Kidney epithelial cell (primary cell): ENCODE measurements around the gene RAB10. TPM values are rescaled to one million over a fixed set of nuclear protein-coding genes. Genes with fewer than 3 reads are reported as not detected.
"Not testable (repeated sequence)": the region's sequence is repeated elsewhere in the genome, so short reads cannot be mapped to it uniquely, and the experiment has no call there.

Experiments used
- DNase-seq: peaks from one replicate; pipeline ENCODE4 v3.0.0-alpha.2; 2010; ENCODE audit warnings: low read depth
- H3K27me3 ChIP-seq: 2 replicates; pipeline ENCODE4 v1.6.0; 2011; ENCODE audit warnings: low read length; ENCODE audit not compliant: control insufficient read depth, insufficient read depth
- H3K36me3 ChIP-seq: 2 replicates; pipeline ENCODE4 v1.5.1; 2011; ENCODE audit warnings: low read length; ENCODE audit not compliant: control insufficient read depth, insufficient read depth
- H3K4me3 ChIP-seq: 2 replicates; pipeline ENCODE4 v1.5.1; 2011; ENCODE audit warnings: low read depth, mild to moderate bottlenecking, control low read depth, low read length
- total RNA-seq: library from RNA; depleted of rRNA; stranded (reverse); fragments of >200 nt; gene quantifications from 2 replicates; pipeline ENCODE4 v1.2.3, GENCODE V29; 2015
- TF ChIP-seq, protein P1 (sequence below): IDR thresholded peaks from 2 replicates; pipeline ENCODE4 v1.5.1; 2011; ENCODE audit warnings: mild to moderate bottlenecking, moderate library complexity, low read length, control low read depth, inconsistent platforms; ENCODE audit not compliant: insufficient read depth, poor library complexity, severe bottlenecking

Gene RAB10
- total RNA-seq, 1 donor from 2014 or later, result 201 TPM

DNA sequence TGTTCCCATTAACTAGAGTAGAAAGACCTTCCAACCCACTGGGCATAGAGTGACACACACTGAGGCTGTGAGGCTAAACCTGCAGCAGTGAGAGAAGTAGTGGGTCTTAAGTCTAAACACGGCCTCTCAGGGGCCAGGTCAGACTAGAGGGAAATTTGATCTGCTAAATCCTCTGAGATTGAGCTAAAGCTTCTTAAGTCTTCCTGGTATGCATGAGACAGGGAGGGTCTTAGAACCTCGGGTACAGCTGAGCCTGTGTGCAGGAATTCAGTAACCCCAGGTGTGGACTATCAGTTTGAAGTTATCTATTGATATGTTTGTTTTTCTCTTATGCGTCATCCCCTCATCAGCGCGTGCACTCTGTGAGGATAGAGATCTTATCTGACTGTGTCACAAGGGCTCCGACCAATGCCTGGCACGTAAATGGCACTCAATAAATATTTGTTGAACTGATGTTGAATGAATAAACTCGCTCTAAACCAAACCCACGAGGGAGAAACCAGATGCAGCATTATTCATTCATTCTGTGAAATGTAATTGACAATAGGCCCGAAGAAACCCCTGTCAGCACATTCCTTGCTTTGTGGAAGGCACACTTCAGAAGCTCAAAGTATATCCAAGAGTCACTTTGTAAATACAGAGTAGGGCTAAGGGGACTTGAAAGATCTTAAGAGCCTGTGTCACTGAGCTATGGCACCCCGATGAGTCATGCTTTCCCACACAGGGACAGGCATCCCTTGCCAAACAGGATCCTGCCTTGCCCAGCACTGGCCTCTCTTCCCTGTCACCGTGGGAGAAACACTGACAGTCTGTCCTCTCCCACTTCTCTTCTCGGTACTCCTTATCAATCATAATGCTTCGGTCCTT, 21.7 kb upstream of the RAB10 start:
- TF ChIP-seq, protein P1, sequence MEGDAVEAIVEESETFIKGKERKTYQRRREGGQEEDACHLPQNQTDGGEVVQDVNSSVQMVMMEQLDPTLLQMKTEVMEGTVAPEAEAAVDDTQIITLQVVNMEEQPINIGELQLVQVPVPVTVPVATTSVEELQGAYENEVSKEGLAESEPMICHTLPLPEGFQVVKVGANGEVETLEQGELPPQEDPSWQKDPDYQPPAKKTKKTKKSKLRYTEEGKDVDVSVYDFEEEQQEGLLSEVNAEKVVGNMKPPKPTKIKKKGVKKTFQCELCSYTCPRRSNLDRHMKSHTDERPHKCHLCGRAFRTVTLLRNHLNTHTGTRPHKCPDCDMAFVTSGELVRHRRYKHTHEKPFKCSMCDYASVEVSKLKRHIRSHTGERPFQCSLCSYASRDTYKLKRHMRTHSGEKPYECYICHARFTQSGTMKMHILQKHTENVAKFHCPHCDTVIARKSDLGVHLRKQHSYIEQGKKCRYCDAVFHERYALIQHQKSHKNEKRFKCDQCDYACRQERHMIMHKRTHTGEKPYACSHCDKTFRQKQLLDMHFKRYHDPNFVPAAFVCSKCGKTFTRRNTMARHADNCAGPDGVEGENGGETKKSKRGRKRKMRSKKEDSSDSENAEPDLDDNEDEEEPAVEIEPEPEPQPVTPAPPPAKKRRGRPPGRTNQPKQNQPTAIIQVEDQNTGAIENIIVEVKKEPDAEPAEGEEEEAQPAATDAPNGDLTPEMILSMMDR, result no peak
- Histone ChIP-seq H3K4me3 (no peak overlapping the region), H3K27me3 (no peaks in the 10 kb centered on the region), H3K36me3 (no peaks in the 10 kb centered on the region)
- no peak for DNase-seq

- no peak for DNase-seq
- Histone ChIP-seq H3K4me3 (no peak overlapping the region), H3K36me3 (no peaks in the 10 kb centered on the region), H3K27me3 (no peaks in the 10 kb centered on the region)
- TF ChIP-seq, protein P1, result no peak
Observed at GRCh38 chr2:26013668-26014067, 20.2 kb upstream of the RAB10 start.

- DNase-seq, result no peak
- TF ChIP-seq, protein P1, result no peak
- no peak overlapping the region for H3K4me3 ChIP-seq
- no peaks in the 10 kb centered on the region for H3K27me3 ChIP-seq
- no peaks in the 10 kb centered on the region for H3K36me3 ChIP-seq
Observed at GRCh38 chr2:26016012-26016705, 17.7 kb upstream of the RAB10 start.

DNA sequence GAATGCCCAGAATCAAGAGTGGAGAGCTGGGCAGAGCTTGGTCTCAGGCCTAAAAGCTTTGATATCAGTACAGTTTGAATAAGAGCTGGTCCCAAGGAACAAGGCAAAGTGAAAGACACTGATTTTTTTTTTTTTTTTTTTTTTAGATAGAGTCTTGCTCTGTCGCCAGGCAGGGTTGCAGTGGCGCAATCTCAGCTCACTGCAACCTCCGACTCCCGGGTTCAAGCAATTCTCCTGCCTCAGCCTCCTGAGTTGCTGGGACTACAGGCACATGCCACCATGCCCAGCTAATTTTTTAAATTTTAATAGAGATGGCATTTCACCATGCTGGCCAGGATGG, 17.2 kb upstream of the RAB10 start:
- H3K27me3 ChIP-seq, H3K4me3 ChIP-seq, H3K36me3 ChIP-seq, DNase-seq: not testable (repeated sequence)

GRCh38 chr2:26017464-26018183, 16.3 kb upstream of the RAB10 start:
- TF ChIP-seq, protein P1, result no peak
- no peak for DNase-seq
- Histone ChIP-seq H3K36me3 (no peaks in the 10 kb centered on the region), H3K4me3 (no peak overlapping the region), H3K27me3 (no peaks in the 10 kb centered on the region)

- Histone ChIP-seq H3K27me3 (no peaks in the 10 kb centered on the region), H3K4me3 (no peak overlapping the region), H3K36me3 (no peaks in the 10 kb centered on the region)
- TF ChIP-seq, protein P1, result no peak
- peak; percentile 83 for DNase-seq
Observed at GRCh38 chr2:26018184-26019055, 15.5 kb upstream of the RAB10 start.
